Activated T-cell treated with anti-CD3 and anti-CD28 coated beads, Interleukin-2, amount 50 U/mL, for 48 hours (primary cell): ENCODE results near the gene IFI27L1.
A peak's percentile ranks its signal among the peaks of the same experiment; 100 is the strongest.

Experiments used
- DNase-seq, 2 experiments: peaks; one replicate each; pipeline ENCODE4 v3.0.0-alpha.2; 2020

The IFI27L1 gene

DNA sequence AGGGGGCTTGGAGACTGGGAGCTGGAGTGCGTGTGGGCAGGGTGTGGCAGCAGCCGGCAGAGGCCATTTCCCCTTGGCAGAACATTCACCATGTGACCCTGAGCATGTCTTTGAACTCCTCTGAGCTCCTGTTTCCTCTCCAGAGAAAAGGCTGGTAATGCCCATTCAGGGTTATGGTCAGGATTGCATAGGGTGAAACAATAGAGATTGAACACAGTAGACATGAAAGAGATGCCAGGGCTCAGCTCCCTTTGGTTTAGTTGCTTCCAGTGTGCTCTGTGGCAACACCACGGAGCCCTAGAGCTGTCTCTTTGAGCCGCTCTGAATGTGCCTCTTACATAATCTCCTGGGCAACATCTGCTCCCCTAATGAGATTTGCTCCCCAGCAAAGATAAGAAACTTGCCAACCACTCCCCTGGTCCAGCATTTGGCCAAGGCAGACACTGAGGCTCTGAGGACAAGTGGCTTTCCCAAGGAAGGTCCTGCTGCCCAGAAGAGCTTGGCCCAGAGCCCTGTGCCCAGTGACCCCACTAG is 34.0 kb downstream of the IFI27L1 start:
- no peak for DNase-seq

- DNase-seq: no peak
Observed at GRCh38 chr14:94115631-94116030, 34.5 kb downstream of the IFI27L1 start.

DNA sequence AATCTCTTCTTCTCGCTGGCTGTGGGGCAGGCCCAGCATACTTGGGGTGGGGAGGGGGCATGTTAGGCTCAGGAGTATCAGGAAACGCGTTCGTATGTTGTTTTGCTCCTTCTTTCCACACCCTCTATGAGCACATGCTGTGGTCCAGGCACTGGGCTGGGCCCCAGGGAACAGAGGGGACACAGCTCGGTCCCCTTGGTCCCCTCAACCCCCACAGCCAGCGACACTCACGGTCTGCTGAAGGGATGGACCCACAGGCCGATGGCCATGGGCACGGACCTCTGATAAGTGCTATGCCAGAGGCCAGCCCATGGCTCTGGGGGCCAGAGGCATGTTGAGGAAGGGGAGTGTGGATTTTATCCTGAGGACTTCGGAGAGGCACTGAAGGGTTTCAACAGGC is 35.6 kb downstream of the IFI27L1 start:
- no peak for DNase-seq

DNA sequence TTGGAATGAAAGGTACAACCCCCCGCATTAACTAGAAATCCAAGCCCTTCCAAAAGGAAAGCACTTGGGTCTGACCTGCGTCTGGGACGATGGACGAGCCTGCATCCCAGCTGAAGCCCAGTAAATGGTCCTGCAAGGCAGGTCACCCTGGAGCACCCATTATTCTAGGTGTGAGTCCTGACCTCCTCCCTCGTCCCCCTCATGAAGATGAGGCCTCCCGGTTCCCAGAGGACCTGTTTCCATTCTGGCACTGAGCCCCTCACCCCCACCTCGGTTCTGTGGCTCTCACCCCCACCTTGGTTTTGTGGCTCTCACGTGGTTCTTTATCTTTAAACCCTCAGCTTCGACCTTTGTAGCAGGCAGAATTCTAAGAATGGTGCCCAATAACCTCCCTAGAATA is 36.7 kb downstream of the IFI27L1 start:
- DNase-seq: no peak

DNA sequence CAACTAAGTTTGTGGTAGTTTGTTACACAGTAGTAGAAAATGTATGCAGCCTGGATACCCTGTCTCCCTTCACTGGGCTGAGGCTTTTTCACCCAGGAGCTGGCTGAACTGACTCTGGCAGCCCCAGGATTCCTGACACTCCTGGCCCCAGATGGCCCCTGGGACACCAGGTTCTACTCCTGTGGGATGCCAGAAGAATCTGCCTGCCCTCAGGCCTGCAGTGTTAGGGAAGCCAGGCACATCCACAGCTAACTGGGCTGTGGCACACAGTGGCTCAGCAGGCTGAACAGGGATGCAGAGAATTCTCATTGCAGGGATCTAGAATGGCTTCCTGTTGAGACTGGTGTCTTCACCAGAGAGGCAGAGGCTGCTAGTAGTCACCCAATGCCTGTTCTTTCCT is 38.0 kb downstream of the IFI27L1 start:
- DNase-seq: no peak

- DNase-seq: no peak
Observed at GRCh38 chr14:94120667-94121340, 39.7 kb downstream of the IFI27L1 start.

GRCh38 chr14:94121485-94121884 is 40.4 kb downstream of the IFI27L1 start:
- no peak for DNase-seq

DNA sequence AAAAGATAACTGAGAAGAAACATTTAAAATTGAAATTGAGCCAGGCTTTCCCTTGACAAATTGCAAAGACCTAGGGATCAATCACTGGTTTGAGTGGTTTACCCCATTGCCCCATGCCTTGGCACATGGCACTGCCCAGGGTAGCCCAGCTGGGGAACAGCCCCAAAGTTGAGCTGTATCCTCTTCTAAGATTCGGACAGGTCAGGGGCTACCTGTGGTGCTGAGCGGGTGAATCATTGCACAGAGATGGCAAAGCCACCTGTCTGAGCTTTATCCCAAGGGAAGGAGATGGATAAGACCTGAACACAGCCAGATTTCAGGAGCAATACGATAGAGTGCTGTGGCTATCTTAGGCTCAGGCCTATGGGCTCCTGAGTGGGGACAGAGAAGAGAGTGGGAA is 41.3 kb downstream of the IFI27L1 start:
- DNase-seq: no peak

GRCh38 chr14:94123296-94123695 is 42.2 kb downstream of the IFI27L1 start:
- DNase-seq: no peak

- DNase-seq: peak in 1 of 2 experiments; percentile 8
Observed at GRCh38 chr14:94123868-94124267, 42.8 kb downstream of the IFI27L1 start.

- DNase-seq: peak; percentile 4 to 9
Observed at GRCh38 chr14:94124582-94125377, 43.7 kb downstream of the IFI27L1 start.

GRCh38 chr14:94125659-94126418 is 44.7 kb downstream of the IFI27L1 start:
- peak; percentile 10 to 13 for DNase-seq

- peak in 1 of 2 experiments; percentile 11 for DNase-seq
Observed at GRCh38 chr14:94126419-94126677, 45.2 kb downstream of the IFI27L1 start.

DNA sequence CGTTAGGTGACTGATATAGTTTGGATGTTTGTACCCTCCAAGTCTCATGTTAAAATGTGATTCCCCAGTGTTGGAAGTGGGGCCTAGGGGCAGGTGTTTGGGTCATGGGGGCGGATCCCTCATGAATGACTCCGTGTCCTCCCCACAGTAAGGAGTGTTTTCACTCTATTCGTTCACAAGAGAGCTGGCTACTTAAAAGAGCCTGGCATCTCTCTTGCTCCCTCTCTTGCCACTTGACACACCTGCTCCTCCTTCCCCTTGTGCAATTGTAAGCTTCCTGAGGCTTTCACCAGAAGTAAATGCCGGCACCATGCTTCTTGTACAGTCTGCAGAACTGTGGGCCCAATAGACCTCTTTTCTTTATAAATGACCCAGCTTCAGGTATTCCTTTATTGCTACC is 45.7 kb downstream of the IFI27L1 start:
- no peak for DNase-seq

DNA sequence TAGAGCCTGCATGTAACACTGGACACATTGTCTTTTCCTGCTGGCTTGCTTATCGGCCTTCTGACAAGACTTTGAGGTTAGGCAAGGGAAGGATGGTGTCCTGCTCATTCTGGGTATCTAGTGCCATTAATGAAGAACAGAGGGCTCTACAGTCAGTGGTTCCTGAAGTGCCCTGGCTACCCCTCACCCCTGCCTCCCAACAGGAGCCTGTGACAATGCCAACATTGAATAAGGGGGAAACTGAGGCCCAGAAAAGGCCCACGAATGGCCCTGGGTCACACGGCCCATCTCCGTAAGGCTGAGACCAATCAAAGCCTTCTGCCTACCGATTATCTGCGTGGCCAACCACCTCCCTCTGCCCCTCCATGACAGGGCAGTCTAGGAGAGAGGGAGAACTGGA is 46.2 kb downstream of the IFI27L1 start:
- peak; percentile 7 for DNase-seq

DNA sequence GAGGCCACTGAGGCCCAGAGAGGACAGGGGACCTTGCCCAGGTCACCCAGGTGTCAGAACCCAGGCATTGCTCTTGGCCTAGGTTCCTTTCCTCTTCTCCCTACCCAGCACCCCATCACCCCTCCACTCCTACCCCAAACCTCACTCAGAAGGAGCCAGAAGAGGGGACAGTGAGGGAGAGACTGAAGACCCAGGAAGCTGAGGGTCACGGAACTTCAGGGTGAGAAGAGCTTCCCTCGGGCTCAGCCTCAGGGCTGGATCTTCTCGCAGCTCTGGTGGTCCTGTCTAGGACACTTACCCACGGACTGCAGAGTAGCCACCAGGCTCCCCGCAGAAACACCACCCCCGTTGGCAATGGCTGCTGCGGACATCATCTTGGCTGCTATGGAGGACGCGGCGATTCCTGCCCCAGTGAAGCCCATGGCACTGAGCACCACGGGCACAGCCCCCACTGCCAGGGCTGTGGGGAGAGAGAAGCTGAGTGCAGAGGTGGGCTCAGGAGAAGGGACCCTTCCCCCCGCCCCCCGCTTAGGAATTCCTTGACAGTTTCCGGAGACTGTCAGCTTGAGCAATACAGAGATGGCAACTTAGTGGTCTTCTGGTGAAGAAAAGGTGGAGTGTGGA is 47.2 kb downstream of the IFI27L1 start:
- DNase-seq: peak; percentile 4 to 10

DNA sequence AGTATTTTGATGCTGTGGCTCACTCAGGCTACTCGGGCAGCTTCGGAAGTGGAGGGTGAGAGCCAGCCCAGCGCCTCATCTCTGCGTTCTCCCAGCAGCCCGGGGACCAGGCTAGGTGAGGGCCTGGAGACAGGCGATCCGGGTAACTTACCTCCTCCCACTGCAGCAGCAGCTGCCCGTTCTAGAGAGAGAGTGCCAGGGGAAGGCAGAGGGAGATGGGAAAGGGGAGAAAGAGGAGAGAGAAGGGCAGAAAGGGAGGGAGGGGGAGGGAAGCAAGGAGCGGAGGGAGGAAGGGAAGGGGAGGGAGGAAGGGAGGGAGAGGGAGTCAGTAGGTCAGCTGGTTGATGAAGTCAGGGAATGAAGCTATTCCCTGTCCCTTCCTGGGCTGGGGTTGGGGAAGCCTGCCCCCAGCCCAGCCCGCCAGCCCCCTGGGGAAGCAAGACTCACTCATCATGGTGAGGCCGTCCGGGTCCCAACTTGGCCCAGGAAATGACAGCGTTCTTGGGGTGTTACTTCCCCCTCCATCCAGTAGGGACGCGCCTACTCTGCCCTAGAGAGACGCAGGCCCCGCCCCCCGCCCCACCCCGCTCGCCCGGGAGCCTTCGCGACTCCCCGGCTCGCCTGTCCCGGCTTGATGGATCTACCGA is 48.1 kb downstream of the IFI27L1 start, which contains the start of gene IFI27L2:
Gene IFI27L2, minus strand, starts transcription at position 494 of the 647 bp plus-strand sequence. Its CDS starts 40 bp downstream, at position 454.
- DNase-seq: peak; percentile 75 to 78

GRCh38 chr14:94129758-94130414 is 48.8 kb downstream of the IFI27L1 start:
- peak; percentile 41 to 42 for DNase-seq

DNA sequence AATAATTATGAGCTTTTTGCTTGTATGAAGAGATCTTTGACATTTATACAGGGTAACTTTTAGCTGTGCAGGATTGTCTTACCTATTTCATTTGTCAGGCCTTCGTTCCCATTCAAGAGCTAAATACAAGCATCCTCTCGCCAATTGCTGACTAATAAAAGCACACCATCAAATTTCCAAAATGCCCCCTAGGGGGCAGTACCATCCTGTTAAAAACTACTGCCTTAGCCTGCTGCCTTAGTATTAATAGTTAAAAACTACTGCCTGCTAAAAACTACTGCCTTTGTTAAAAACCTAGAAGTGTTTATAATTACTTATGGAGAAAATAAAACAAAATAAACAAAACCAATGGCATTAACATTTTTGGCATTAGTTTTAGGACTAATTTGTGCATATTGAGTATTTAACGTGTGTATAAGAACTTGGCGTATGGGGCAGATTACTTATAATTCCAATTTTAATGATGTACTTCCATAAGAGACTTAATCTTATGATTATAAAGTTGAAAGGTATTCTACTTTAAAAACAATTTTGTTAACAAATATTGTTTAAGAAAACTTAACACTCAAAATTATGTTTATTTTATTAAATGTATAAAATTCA is 51.3 kb downstream of the IFI27L1 start:
- DNase-seq: peak; percentile 64

GRCh38 chr14:94135476-94135875 is 54.4 kb downstream of the IFI27L1 start:
- peak in 1 of 2 experiments; percentile 7 for DNase-seq

GRCh38 chr14:94136575-94137331 is 55.6 kb downstream of the IFI27L1 start:
- DNase-seq: peak; percentile 91 to 92
